HG03469 (cell line): Measurements from ENCODE around the gene APLP1.
"Not testable (repeated sequence)": the region's sequence is repeated elsewhere in the genome, so short reads cannot be mapped to it uniquely, and the experiment has no call there.

Experiments
- ATAC-seq: cut with Tn5 transposase; IDR thresholded peaks from one replicate; pipeline ENCODE4 v1.9.1; 2021; ENCODE audit warnings: mild to moderate bottlenecking, moderate library complexity, moderate number of reproducible peaks; ENCODE audit not compliant: unreplicated experiment

The APLP1 gene

DNA sequence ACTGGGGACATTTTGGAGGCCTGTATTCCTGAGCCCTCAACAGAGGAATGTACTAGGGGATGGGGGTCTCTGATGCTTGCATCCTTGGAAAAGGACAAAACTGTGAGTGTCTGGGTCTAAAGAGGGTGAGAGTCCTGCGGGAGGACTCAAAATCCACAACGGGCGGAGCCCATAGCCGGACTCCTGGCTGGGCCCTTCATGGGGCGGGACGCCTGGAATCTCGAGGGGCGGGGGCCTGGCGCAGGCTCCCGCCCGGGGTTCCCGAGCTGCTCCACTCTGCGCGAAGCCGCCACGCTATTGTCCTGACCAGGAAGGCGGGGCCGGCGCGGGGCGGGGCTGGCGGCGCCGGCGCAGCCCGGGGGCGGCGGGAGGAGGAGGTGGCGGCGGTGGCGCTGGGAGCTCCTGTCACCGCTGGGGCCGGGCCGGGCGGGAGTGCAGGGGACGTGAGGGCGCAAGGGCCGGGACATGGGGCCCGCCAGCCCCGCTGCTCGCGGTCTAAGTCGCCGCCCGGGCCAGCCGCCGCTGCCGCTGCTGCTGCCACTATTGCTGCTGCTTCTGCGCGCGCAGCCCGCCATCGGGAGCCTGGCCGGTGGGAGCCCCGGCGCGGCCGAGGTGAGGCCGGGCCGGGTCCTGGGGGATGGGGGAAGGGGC lies at the start of gene APLP1:
Gene APLP1 (plus strand): TSS at position 403 of the 651 bp plus-strand sequence. CDS start 63 bp downstream, at position 466.
- ATAC-seq = no peak

DNA sequence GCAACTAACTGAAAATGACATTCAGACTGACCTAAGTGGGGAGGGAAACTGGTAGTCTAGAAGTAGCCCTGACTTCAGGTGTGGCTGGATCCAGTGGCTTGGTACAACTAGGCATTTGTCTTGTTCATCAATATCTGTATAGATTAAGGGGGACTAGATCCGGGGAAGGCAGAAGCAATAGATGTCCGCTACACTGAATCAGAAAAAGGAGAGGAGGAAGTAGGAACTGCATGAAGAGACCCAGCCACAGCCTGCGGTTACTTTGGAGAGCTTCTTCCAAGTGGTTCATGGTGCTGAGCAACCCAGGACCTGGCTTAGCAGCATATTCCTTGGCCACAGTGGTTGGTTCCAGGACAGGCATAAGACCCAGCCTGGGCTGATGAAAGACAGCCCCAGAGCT lies 45.8 kb upstream of the APLP1 start:
- ATAC-seq = no peak

GRCh38 chr19:35824150-35824549 lies 44.2 kb upstream of the APLP1 start:
- ATAC-seq = no peak

GRCh38 chr19:35828692-35829301 lies 39.6 kb upstream of the APLP1 start:
- ATAC-seq = no peak

- ATAC-seq = no peak
Observed at GRCh38 chr19:35830986-35831385, 37.4 kb upstream of the APLP1 start.

DNA sequence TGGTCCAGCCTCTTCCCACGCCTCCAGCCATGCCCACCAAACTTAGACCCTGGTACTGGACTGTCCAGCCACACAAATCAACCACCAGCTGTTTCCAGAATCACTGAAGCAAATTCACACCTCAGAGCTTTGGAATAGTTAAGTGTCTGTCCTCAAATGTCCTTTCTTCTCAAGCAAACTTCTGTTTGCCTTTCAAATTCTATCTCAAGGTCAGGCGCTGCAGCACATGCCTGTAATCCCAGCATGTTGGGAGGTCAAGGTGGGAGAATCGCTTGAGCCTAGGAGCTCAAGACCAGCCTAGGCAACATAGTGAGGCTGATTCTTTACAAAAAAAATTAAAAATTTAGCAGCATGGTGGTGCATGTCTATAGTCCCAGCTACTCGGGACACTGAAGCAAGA lies 36.3 kb upstream of the APLP1 start:
- no peak for ATAC-seq

- ATAC-seq = no peak
Observed at GRCh38 chr19:35833972-35834371, 34.4 kb upstream of the APLP1 start.

- ATAC-seq = not testable (repeated sequence)
Observed at GRCh38 chr19:35836096-35836495, 32.3 kb upstream of the APLP1 start.

DNA sequence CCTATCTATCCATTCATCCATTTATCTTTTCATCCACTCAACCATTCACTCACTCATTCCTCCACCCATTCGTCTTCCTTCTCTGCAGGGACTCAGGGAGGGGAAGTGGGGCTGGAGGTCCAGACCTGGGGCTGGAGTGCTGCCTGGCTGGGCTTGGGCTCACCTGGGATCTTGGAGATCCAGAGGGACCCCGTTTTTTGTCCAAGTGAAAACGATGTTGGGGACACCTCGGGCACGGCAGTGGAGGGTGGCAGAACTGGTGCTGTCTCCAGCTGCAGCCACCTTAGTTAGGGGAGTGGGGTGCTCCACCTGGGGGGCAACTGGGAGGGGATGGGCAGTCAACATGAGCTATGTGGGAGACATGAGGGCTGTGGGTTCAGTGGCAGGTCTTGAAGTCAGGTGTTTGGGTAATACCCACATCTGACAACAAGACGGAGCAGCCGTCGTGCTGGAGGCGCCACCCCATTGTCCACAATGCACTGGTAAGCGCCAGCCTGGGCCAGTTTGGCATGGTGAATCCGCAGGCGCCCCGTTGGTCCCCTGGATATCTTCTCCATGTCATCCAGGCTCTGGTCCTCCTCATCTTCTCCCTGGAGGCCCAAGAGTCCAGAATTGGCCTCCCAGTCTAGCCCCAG lies 26.3 kb upstream of the APLP1 start:
- no peak for ATAC-seq

DNA sequence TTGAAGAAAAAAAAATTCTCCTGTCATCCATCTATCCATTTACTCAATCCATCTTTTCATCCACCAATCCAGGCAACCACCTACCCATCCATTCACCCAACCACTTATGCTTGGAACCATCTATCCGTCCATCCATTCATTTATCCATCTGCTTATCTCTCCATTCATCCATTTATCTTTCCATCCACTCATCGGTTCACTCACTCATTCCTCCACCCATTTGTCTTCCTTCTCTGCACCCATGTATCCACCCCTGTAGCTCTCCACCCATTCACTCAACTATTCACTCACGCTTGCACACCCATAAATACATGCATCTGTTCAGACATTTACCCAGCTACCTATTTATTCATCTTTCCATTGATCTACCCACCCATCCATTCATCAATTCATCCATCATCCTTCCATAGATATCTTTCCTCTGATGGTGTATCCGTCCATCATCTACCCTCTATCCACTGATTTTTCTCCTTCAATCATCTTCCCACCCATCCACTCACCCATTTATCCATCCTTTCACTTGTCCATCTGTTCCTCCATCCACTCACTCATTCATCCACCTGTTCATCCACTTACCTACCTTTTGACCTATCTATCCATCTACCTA lies 25.6 kb upstream of the APLP1 start:
- no peak for ATAC-seq

DNA sequence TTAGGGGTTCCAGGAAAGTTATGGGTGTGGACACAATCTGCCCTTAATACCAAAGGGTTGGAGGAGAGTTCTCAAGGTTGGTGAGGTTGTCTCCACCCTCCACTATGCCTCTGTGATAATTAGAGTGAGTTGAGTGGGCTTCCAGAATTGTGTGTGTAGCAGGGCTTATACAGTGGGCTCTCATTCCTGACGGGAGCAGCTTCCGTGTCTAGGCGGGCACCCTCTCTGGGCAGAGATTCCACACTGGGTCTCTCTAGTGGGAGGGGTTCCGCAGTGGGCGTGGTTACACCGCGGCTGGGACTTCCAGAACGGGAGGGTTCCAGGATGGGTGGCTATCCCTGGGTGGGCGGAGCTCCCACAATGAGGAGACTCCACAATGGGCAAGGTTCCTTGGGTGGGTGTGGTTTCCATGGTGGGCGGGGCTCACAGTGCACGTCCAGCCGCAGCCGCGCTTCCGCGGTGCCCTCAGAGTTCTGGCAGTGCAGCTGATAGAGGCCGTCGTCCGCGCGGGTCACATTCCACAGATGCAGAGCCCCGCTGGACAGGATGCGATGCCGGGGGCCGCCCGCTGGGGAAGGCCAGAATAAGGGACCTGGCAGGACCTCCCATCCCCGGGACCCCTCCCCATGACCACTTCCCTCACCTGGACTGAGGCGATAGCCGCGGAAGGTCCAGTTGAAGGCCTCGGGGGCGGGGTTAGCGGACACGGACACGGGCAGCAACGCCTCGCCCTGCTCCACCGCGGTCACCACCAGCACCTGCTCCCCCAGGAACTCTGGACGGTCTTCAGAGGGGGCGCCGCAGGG lies 24.5 kb upstream of the APLP1 start:
- no peak for ATAC-seq

DNA sequence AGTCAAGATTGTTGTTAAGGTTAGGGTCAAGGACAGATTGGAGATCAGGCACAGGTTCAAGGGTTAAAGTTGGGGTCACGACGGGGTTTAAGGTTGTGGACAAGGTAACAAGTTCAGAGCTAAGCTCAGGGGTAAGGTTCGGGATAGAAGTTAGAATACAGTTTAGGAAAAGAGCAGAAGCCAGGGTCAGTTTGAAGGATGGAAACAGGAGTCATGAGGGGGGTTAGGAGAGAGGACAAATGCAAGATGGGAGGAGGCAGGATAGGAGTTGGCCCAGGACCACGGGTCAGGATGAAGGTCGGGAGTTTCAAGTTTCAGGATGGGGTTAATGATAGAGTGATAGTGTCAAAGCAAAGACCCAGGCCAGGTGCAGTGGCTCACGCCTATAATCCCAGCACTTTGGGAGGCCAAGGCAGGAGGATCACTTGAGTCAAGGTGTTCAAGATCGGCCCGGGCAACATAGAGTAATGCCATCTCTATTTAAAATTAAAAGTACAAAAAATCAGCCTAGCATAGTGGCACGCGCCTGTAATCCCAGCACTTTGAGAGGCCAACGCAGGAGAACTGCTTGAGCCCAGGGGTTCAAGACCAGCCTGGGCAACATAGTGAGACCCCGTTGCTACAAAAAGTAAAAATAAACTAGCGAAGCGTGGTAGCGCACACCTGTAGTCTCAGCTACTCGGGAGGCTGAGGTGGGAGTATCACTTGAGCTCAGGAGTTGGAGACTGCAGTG lies 23.7 kb upstream of the APLP1 start:
- no peak for ATAC-seq

- ATAC-seq = no peak
Observed at GRCh38 chr19:35845215-35846037, 22.9 kb upstream of the APLP1 start.

DNA sequence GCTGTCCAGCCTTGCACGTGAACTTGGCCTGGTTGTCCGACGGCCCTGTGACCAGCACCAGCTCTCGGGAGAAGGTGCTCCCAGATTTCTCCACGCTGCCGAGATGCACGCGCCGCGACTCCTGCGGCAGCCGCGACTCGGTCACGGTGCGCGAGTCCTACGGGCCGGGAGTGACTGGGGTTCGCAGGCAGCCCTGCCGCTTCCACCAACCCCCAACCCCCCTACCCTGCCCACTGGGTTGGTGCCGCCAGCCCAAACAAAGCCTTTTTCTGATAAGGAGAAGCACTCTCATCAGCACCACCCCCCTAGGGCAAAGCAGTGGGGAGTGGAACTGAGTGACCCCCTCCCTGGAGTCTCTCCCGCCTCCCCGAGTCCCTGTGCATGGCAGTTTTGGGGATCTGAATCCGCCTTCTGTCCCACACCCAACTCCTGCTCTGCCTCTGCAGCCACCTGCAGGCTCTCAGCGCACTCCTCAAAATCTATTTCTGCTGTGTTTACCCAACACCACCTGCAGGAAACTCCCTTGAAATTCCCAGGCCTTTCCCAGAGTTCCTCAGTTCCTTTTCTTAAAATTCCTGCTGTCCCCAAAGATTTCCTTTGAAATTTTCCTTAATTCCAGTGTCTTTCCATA lies 22.2 kb upstream of the APLP1 start:
- no peak for ATAC-seq

- no peak for ATAC-seq
Observed at GRCh38 chr19:35847911-35848310, 20.5 kb upstream of the APLP1 start.

- no peak for ATAC-seq
Observed at GRCh38 chr19:35848486-35848885, 19.9 kb upstream of the APLP1 start.

GRCh38 chr19:35848919-35849505 lies 19.4 kb upstream of the APLP1 start:
- ATAC-seq = no peak

- ATAC-seq = no peak
Observed at GRCh38 chr19:35851213-35852028, 17.0 kb upstream of the APLP1 start.
